Measurements from ENCODE around the gene MTURN. TPM values are rescaled to one million over a fixed set of nuclear protein-coding genes. Genes with fewer than 3 reads are reported as not detected.
A peak's percentile ranks its signal among the peaks of the same experiment; 100 is the strongest.

Gene MTURN
- total and polyA plus RNA-seq, 8 donors, result 7.8 to 84.8 (median 33.7) TPM

DNA sequence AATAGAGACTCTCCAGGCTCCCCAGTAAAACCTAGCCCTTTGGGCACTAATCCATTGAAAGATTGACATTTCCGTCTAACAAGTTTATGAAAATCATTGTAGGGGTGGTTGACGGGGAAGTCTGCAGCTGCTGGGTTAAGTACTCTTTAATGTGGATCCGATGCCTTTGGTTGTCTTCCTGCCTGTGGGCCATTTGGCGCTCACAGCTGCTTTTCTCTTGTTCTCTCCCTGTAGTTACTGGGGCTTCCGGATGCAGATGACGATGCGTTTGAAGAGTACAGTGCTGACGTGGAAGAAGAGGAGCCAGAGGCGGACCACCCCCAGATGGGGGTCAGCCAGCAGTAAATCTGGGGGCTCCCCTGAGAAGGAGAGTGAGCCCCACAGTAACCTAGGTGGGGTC is 22.4 kb downstream of the MTURN start:
- H3K4me1 ChIP-seq, result peaks cover 0 to 21% (median 10%) of the 10 kb centered on the region in 4 donors
- H3K36me3 ChIP-seq, result peaks cover 3 to 48% (median 44%) of the 10 kb centered on the region in 4 donors
- 85 to 96% (median 85%) methylated on average over 9 of the region's 9 CpGs for WGBS, 5 donors
- no peak overlapping the region for H3K27ac ChIP-seq
- intact Hi-C loops (cut with DNase I; ENCODE audit: low total_unique reads), result no loop called here
- no peak overlapping the region for H3K4me3 ChIP-seq
- H3K9me3 ChIP-seq, result no peaks in the 10 kb centered on the region
- peak in 1 of 2 donors; percentile 36 for DNase-seq
- TF ChIP-seq, protein P1, sequence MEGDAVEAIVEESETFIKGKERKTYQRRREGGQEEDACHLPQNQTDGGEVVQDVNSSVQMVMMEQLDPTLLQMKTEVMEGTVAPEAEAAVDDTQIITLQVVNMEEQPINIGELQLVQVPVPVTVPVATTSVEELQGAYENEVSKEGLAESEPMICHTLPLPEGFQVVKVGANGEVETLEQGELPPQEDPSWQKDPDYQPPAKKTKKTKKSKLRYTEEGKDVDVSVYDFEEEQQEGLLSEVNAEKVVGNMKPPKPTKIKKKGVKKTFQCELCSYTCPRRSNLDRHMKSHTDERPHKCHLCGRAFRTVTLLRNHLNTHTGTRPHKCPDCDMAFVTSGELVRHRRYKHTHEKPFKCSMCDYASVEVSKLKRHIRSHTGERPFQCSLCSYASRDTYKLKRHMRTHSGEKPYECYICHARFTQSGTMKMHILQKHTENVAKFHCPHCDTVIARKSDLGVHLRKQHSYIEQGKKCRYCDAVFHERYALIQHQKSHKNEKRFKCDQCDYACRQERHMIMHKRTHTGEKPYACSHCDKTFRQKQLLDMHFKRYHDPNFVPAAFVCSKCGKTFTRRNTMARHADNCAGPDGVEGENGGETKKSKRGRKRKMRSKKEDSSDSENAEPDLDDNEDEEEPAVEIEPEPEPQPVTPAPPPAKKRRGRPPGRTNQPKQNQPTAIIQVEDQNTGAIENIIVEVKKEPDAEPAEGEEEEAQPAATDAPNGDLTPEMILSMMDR (IDR thresholded peaks at IDR 0.05), result no peak
- TF ChIP-seq POLR2A (IDR thresholded peaks at IDR 0.05), result no peak
- no peak for TF ChIP-seq EP300 (IDR thresholded peaks at IDR 0.05)
- TF ChIP-seq POLR2AphosphoS5 (IDR thresholded peaks at IDR 0.05), result no peak
- H3K27me3 ChIP-seq, result no peaks in the 10 kb centered on the region

DNA sequence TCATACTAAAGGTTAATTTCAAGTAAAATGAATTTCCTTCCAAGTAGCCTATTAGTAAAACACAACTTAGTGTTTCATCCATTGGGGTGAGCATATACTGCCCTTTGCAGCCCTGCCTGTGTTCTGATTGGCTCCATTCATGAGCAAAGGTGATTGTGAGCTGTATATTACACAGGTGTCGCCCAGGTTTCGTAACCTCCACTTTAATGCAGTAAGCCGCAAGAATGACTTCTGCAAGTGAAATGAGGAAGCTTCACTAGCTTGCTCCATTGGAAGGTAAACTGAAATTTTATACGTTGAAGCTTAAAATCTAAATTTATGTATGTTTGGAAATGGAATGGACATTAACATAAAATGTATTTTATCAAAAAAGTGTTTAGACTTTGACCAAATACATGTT is 24.4 kb downstream of the MTURN start:
- Histone ChIP-seq H3K27me3 (no peaks in the 10 kb centered on the region), H3K4me1 (peaks cover 11 to 40% (median 29%) of the 10 kb centered on the region in 4 donors), H3K27ac (peak overlapping the region in 1 of 5 donors; percentile 60), H3K36me3 (peaks cover 0 to 33% (median 29%) of the 10 kb centered on the region in 4 donors), H3K9me3 (no peaks in the 10 kb centered on the region), H3K4me3 (no peak overlapping the region)
- peak in 1 of 2 donors; percentile 42 for DNase-seq
- WGBS, 5 donors, result 69 to 91% (median 82%) methylated on average over 4 of the region's 4 CpGs
- TF ChIP-seq POLR2AphosphoS5 (IDR thresholded peaks at IDR 0.05), result no peak
- TF ChIP-seq, protein P1 (IDR thresholded peaks at IDR 0.05), result no peak
- no peak for TF ChIP-seq POLR2A (IDR thresholded peaks at IDR 0.05)
- intact Hi-C loops (cut with DNase I; ENCODE audit: low total_unique reads), result no loop called here

DNA sequence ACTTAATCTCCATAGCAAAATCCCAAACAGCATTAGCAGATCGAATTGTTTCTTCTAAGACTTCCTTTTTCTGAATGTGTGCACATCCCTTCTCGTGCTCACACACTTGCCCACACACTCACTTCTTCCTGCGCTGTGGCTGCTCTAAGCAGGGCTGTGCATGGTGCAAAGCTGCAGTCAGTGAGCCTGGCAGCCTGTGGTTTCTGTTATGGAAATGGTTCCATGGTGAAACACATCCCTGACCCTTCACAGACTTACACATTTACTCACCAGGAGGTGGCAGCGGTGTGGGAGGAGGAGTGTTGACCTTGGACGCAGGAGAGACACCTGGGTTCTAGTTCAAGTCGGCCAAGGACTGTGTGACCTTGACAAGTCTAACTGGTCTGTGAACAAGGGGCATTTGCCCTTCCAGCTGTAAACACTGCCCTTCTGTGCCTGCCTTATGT is 24.9 kb downstream of the MTURN start:
- intact Hi-C loops (cut with DNase I; ENCODE audit: low total_unique reads), result loop anchor here (10.0 kb wide), 1 partner anchor 255 kb away; no protein-coding TSS in a partner anchor
- H3K27ac ChIP-seq, result peak overlapping the region in 3 of 5 donors; percentile 44 to 60 (median 50)
- no peak overlapping the region for H3K4me3 ChIP-seq
- WGBS, 5 donors, result 36 to 47% (median 44%) methylated on average over 6 of the region's 6 CpGs
- peaks cover 11 to 46% (median 34%) of the 10 kb centered on the region in 4 donors for H3K4me1 ChIP-seq
- DNase-seq, result peak; percentile 56 to 77
- peaks cover 0 to 28% (median 23%) of the 10 kb centered on the region in 4 donors for H3K36me3 ChIP-seq
- no peaks in the 10 kb centered on the region for H3K9me3 ChIP-seq
- no peaks in the 10 kb centered on the region for H3K27me3 ChIP-seq
- TF ChIP-seq, protein P1 (IDR thresholded peaks at IDR 0.05), result peak in 1 of 7 experiments; percentile 11
- no peak for TF ChIP-seq POLR2AphosphoS5 (IDR thresholded peaks at IDR 0.05)

DNA sequence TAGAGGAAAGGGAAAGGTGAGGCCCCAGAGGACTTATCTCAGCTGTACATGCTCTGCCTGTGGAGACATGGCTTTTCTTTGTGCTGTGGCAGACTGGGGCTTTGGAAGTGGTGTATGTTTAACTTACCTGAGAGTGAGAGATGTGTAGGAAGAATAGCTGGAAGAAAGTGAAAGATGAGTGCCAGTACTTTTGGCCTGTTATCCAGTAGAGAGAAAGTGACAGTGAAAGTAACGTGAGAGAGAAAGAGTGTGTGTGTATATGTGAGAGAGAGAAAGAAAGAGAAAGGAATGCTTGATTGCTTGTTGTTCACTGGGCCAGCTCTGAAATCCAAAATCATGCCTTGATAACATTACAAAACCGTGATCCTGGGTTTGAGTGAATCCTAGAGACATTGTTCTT is 25.5 kb downstream of the MTURN start:
- TF ChIP-seq POLR2A (IDR thresholded peaks at IDR 0.05) (no peak), EP300 (IDR thresholded peaks at IDR 0.05) (no peak), POLR2AphosphoS5 (IDR thresholded peaks at IDR 0.05) (no peak)
- TF ChIP-seq, protein P1 (IDR thresholded peaks at IDR 0.05), result no peak
- Histone ChIP-seq H3K4me3 (no peak overlapping the region), H3K27me3 (no peaks in the 10 kb centered on the region), H3K27ac (peak overlapping the region in 3 of 5 donors; percentile 44 to 60 (median 50)), H3K9me3 (no peaks in the 10 kb centered on the region), H3K36me3 (peaks cover 0 to 22% (median 17%) of the 10 kb centered on the region in 4 donors), H3K4me1 (peaks cover 15 to 52% (median 40%) of the 10 kb centered on the region in 4 donors)
- intact Hi-C loops (cut with DNase I; ENCODE audit: low total_unique reads), result loop anchor here (10.0 kb wide), 1 partner anchor 254 kb away; no protein-coding TSS in a partner anchor
- no peak for DNase-seq
- WGBS, 5 donors, result 75 to 90% (median 76%) methylated on average over 2 of the region's 2 CpGs
